WTC11 (cell line): ENCODE results near the gene CBX2. TPM values are rescaled to one million over a fixed set of nuclear protein-coding genes. Genes with fewer than 3 reads are reported as not detected.

Source experiments
- ATAC-seq: fragments of 200-7000 bp; cut with Tn5 transposase; 2 replicates; pipeline ENCODE4 v1.10.0; 2021; ENCODE audit warnings: mild to moderate bottlenecking, moderate library complexity
- CTCF ChIA-PET: fragments of 300-600 bp; sonication (Branson Sonifier 250); formaldehyde crosslinking; loops from one replicate; lab custom pipeline; 2021; ENCODE audit warnings: antibody characterized with exemption; lab: Charles Lee
- POLR2A ChIA-PET: fragments of 350-600 bp; sonication (Branson Sonifier 250); formaldehyde crosslinking; loops from one replicate; lab custom pipeline; 2021; ENCODE audit warnings: antibody characterized with exemption; lab: Charles Lee
- DNase-seq: peaks from one replicate; pipeline ENCODE4 v3.0.0; 2021; ENCODE audit warnings: low spot score
- H3K27ac Mint-ChIP-seq: 2 replicates; pipeline ENCODE4 v1.8.0; 2021; ENCODE audit warnings: mixed read lengths
- H3K27me3 Mint-ChIP-seq: 2 replicates; pipeline ENCODE4 v1.8.0; 2021; ENCODE audit warnings: low read depth, mild to moderate bottlenecking, moderate library complexity, mixed read lengths
- H3K36me3 Mint-ChIP-seq: 2 replicates; pipeline ENCODE4 v1.8.0; 2021; ENCODE audit warnings: mixed read lengths
- H3K4me1 Mint-ChIP-seq: 2 replicates; pipeline ENCODE4 v1.8.0; 2022; ENCODE audit warnings: mixed read lengths
- H3K4me3 Mint-ChIP-seq: 2 replicates; pipeline ENCODE4 v1.8.0; 2021; ENCODE audit warnings: mild to moderate bottlenecking, moderate library complexity, mixed read lengths
- H3K9me3 Mint-ChIP-seq: 2 replicates; pipeline ENCODE4 v1.8.0; 2021; ENCODE audit warnings: mixed read lengths
- ARID4B ChIP-seq: sonication (generic); formaldehyde crosslinking; IDR thresholded peaks from 2 replicates; pipeline ENCODE4 v1.8.0; 2023; ENCODE audit warnings: missing genetic modification reagents, mild to moderate bottlenecking, borderline replicate concordance
- ATF1 ChIP-seq: sonication (generic); formaldehyde crosslinking; IDR thresholded peaks from 2 replicates; pipeline ENCODE4 v1.8.1; 2023; ENCODE audit warnings: mild to moderate bottlenecking, moderate library complexity, missing genetic modification reagents
- ATF3 ChIP-seq: sonication (generic); formaldehyde crosslinking; conservative IDR thresholded peaks from 2 replicates; pipeline ENCODE4 v1.8.1; 2022; ENCODE audit warnings: mild to moderate bottlenecking, missing genetic modification reagents
- ATF6 ChIP-seq: sonication (generic); formaldehyde crosslinking; IDR thresholded peaks from 2 replicates; pipeline ENCODE4 v1.8.1; 2023; ENCODE audit warnings: mild to moderate bottlenecking, missing genetic modification reagents
- CTCF ChIP-seq: fragments of 200-600 bp; IDR thresholded peaks from 2 replicates; pipeline ENCODE4 v1.8.0; 2022; ENCODE audit warnings: antibody characterized with exemption
- GTF2I ChIP-seq: fragments of 250-450 bp; sonication (Bioruptor Pico); conservative IDR thresholded peaks from 2 replicates; pipeline ENCODE4 v1.4.0; 2021; ENCODE audit warnings: mild to moderate bottlenecking
- IRF1 ChIP-seq: sonication (generic); formaldehyde crosslinking; IDR thresholded peaks from 2 replicates; pipeline ENCODE4 v1.8.0; 2023; ENCODE audit warnings: missing genetic modification reagents
- JUN ChIP-seq: sonication (generic); formaldehyde crosslinking; IDR thresholded peaks from 2 replicates; pipeline ENCODE4 v1.8.0; 2023; ENCODE audit warnings: mild to moderate bottlenecking, missing genetic modification reagents
- MXD4 ChIP-seq: fragments of 250-450 bp; sonication (Bioruptor Pico); IDR thresholded peaks from 2 replicates; pipeline ENCODE4 v1.8.0; 2021; ENCODE audit warnings: mild to moderate bottlenecking, moderate library complexity, borderline replicate concordance
- NR1H2 ChIP-seq: sonication (generic); formaldehyde crosslinking; IDR thresholded peaks from 2 replicates; pipeline ENCODE4 v1.9.0; 2021; ENCODE audit warnings: mild to moderate bottlenecking, moderate library complexity, missing genetic modification reagents
- NR3C1 ChIP-seq: sonication (generic); formaldehyde crosslinking; conservative IDR thresholded peaks from 2 replicates; pipeline ENCODE4 v1.8.1; 2023; ENCODE audit warnings: low read depth, mild to moderate bottlenecking, missing genetic modification reagents
- SMAD3 ChIP-seq: sonication (generic); formaldehyde crosslinking; IDR thresholded peaks from 2 replicates; pipeline ENCODE4 v1.8.0; 2022; ENCODE audit warnings: missing genetic modification reagents, mild to moderate bottlenecking, borderline replicate concordance
- TEAD1 ChIP-seq: sonication (generic); formaldehyde crosslinking; IDR thresholded peaks from 2 replicates; pipeline ENCODE4 v1.8.0; 2022; ENCODE audit warnings: mild to moderate bottlenecking, missing genetic modification reagents
- TP53 ChIP-seq: sonication (generic); formaldehyde crosslinking; IDR thresholded peaks from 2 replicates; pipeline ENCODE4 v1.8.1; 2023; ENCODE audit warnings: mild to moderate bottlenecking, missing genetic modification reagents
- ZMAT4 ChIP-seq: fragments of 250-450 bp; sonication (Bioruptor Pico); IDR thresholded peaks from 2 replicates; pipeline ENCODE4 v1.9.0; 2021; ENCODE audit warnings: mild to moderate bottlenecking
- ZNF121 ChIP-seq: sonication (generic); formaldehyde crosslinking; IDR thresholded peaks from 2 replicates; pipeline ENCODE4 v1.8.0; 2023; ENCODE audit warnings: missing genetic modification reagents
- ZNF281 ChIP-seq: sonication (generic); formaldehyde crosslinking; IDR thresholded peaks from 2 replicates; pipeline ENCODE4 v1.8.0; 2023; ENCODE audit warnings: mild to moderate bottlenecking, missing genetic modification reagents
- ZNF425 ChIP-seq: fragments of 250-450 bp; sonication (Bioruptor Pico); conservative IDR thresholded peaks from 2 replicates; pipeline ENCODE4 v1.9.0; 2021; ENCODE audit warnings: mild to moderate bottlenecking
- ZNF671 ChIP-seq: fragments of 250-450 bp; sonication (Bioruptor Pico); IDR thresholded peaks from 2 replicates; pipeline ENCODE4 v1.8.0; 2021; ENCODE audit warnings: mild to moderate bottlenecking
- total RNA-seq: library from RNA; stranded (reverse); gene quantifications from 3 replicates; pipeline ENCODE4 v1.2.3, GENCODE V29; 2021

Gene CBX2
- total RNA-seq, 1 experiment from 2014 or later, result 85.5 TPM

- H3K27ac Mint-ChIP-seq, result no peak overlapping the region
- DNase-seq, result no peak
- no peaks in the 10 kb centered on the region for H3K36me3 Mint-ChIP-seq
- CTCF ChIA-PET, result interaction anchor here (1.1 kb wide), 1 partner anchor 9 kb away, joined by 8 read pairs; no protein-coding TSS in a partner anchor
- no peak overlapping the region for H3K4me3 Mint-ChIP-seq
- no peak for ATAC-seq
- H3K4me1 Mint-ChIP-seq, result 0 out of 2 replicates have a peak, but pooled peaks cover 3% of the 10 kb centered on the region
- no peak for TF ChIP-seq ZNF671 (CRISPR knock-in tag)
- TF ChIP-seq ARID4B (CRISPR knock-in tag), result no peak
- TF ChIP-seq JUN (CRISPR knock-in tag), result no peak
- TF ChIP-seq ZNF281 (CRISPR knock-in tag), result no peak
- no peak for TF ChIP-seq NR3C1 (CRISPR knock-in tag)
- no peak for TF ChIP-seq ATF6
- TF ChIP-seq SMAD3 (CRISPR knock-in tag), result no peak
- TF ChIP-seq NR1H2 (CRISPR knock-in tag), result no peak
- TF ChIP-seq ATF1, result no peak
- TF ChIP-seq CTCF, result no peak
- no peak for TF ChIP-seq GTF2I
- no peak for TF ChIP-seq TP53 (CRISPR knock-in tag)
- no peak for TF ChIP-seq IRF1
- no peak for TF ChIP-seq MXD4
- TF ChIP-seq ZMAT4, result no peak
- TF ChIP-seq ATF3 (CRISPR knock-in tag), result no peak
- no peak for TF ChIP-seq ZNF425
- no peak for TF ChIP-seq ZNF121 (CRISPR knock-in tag)
- no peak for TF ChIP-seq TEAD1
- POLR2A ChIA-PET, result no interaction called here
- H3K27me3 Mint-ChIP-seq, result no peaks in the 10 kb centered on the region; the same call in 1 of the 2 replicates
- no peaks in the 10 kb centered on the region for H3K9me3 Mint-ChIP-seq
Measured at GRCh38 chr17:79732804-79733691, 44.9 kb upstream of the CBX2 start.
